DMS153 treated with DMSO at 0.1 percent for 48 hours (cell line): ENCODE results near the gene LBH.

ENCODE experiments used
- DNase-seq: peaks from one replicate; lab custom pipeline; 2025; ENCODE audit not compliant: unreplicated experiment; lab: John Stamatoyannopoulos, UW

LBH gene

DNA sequence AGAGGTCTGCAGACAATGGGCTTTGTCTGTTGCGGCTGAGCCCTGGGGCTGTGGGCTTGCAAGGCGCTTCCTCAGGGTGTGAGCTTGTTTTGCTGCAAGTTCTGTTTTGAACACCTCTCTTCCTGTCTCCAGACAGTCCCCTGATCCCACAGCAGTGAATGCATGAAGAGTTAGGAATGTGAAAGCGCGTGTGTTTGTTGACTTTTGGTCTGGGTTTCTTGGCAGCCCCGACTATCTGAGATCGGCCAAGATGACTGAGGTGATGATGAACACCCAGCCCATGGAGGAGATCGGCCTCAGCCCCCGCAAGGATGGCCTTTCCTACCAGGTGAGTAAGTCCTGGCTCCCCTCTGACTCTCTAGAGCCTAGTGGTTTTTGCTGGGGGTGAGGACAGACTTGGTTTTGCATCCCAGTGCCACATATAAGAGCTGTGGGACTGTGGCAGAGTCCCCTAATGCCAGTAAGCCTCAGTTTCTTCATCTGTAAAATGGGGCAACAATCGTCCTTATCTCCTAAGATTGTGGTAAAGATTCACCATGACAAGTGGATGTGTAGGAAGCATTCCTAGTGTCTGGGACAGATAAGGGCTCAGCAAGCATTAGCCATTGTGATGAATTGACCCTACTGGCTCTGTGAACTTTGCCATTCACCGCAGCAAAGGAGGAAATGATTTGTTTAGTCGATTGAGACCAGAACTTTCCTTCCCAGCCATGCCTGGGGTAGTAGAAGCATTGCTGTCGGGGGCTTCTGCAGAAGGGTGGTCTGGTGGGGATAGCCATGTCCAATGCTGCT lies 3.0 kb downstream of the LBH start:
- DNase-seq = no peak

DNA sequence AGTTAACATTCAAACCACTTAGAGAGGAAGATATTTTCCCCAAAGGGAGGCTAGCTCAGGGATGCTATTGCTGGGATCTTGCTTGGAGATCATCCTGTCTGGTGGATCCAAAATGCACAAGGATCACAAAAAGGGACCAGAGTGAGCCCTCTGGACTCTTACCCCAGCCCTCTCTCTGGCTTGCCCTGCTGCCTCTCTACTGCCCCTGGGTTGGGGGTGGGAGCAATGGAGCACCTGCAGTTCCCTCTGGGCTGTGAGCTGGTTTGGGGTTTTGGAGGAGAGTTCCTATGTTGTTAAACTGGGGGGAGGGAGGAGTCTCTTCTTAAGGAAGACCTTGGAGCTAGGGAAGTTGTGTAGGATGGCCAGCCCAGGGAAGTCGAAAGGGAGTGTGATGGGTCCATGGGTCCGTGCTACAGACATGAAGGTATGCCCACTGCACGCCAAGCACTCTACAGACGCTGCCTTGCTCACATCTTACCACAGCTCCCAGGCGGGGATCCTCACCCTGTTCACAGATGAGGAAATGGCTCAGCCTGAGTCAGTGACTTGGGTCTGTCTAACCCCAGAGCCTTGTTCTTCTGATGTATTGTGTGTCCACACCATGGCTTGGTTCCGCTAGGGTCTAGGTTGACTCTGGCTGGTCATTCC lies 3.8 kb downstream of the LBH start:
- no peak for DNase-seq

DNA sequence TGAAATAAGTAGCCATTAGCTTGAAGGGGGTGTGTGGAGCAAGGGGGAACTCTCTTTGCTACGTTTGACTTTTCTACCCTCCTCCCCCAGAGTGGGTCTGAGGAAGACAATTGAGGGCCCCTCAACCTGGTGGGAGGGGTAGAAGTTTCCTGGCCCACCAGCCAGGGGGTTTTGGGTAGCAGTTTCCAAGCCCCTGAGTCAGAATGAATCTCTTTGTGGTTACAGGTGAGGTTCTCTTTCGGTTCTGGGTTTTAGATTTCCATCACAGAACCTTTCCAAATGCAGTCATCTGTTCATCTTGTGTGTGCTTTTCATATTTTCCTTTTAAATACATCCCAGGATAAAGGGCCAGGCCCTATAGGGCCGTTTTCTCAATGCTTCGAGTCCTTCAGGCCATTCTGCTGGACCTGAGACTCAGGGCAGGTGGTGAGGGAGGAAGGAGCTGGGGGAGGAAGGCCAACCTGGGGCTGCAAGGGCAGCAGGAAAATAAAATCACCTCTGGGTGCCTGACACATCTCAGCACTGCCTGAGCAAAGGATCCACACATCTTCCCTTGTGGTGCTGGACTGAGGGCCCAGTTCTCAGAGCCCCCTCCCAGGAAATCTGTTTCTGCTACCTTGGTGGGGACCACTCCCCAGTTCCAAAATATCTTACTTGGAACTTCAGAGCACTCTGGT lies 4.7 kb downstream of the LBH start:
- no peak for DNase-seq

DNA sequence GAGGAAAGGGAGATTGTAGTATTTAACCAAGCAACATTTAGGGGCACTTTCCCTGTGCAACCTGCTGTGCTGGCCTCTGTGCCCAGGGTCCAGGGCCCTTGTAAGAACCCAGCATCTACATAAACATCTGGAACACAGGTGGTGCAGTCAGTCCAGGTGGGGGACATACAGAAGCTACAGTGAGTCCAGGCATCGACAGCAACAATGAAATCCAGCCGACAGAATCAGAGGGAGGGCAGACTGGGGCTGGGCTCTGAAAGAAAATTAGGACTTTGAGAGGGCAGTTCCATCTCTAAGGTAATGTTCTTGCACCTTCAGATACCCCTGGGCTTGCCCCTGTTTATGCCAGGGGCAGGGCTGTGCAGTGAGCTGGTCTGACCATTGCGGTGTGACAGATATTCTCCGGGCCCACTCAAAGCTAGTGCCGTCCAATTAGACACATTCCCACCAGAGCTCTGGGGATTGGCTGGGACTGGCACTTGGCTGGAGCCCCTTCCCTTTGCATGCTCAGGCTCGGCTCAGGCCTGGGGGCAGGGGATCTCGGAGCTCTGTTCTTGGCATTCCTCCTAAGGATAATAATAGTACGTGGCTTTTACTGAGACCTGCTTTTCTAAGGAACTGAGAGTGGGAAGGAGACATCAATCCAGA lies 5.4 kb downstream of the LBH start:
- no peak for DNase-seq

DNA sequence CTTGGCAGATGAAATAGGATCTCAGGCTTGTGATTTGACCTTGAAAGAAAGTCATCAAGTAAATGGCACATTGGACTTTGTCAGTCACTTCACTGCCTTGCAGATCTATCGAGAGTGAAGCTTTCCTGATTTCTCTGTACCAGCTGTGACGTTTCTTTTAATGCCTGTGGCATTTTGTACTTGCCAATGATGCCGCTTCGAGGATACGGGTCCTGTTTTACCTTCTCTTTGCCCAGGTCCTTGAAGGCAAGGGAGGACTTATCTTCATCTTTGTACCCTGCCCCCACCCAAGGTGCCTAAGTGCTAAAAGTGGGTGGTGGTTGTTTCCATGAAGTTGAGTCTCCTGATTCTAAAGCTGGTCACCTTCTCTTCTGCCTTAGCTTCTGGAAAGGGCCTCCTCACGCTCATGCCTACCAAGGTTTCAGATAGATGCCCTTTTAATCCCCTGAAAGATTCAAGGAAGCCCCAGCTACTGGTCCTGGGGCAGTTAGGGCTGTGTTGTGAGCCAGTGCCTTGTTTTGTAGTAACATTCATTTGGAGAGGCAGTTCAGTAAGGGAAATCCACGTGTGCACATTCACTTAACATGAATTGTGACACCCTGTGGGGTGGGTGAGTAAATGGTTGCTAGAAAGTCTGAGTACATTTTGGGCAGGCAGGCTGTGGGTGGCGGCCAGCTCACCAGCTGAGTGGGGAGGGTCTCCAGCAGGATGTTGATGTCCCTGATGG lies 6.1 kb downstream of the LBH start:
- DNase-seq = no peak

GRCh38 chr2:30237966-30238800 lies 6.8 kb downstream of the LBH start:
- no peak for DNase-seq

DNA sequence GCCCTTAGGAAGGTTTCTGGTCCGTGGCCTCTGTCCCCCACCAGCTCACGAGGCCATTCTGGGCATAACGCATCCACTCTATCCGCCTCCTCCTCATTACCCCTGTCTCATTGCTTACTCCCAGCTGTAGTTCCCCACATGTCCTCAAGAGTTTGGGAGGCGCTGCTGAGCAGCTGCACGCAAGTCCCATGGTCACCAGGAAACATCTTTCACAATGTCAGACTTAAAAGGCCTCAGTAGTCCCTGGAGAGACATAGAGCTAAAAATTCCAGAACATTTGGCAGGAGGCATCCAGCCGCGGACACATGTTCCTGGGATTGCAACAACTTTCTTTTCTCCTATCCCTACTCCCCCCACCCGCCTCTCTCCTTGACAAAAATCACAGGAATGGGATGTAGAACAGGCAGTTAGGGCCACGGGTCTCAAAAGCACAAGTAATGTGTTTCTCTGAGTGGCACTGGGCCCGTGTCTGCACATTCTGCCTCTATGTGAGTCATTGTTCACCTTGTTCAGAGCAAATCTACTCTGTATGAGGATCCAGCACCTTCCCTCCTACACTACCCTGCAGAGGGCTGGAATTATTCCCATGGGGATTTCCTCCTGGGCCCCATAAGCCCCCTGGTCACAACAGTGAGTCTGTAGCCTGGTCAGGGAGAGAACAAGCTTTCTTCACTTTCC lies 8.1 kb downstream of the LBH start:
- no peak for DNase-seq

GRCh38 chr2:30239986-30240752 lies 8.8 kb downstream of the LBH start:
- no peak for DNase-seq

GRCh38 chr2:30243231-30243630 lies 11.9 kb downstream of the LBH start:
- no peak for DNase-seq

- DNase-seq = no peak
Observed at GRCh38 chr2:30245364-30245763, 14.0 kb downstream of the LBH start.

- no peak for DNase-seq
Observed at GRCh38 chr2:30248791-30249190, 17.5 kb downstream of the LBH start.

GRCh38 chr2:30249354-30249753 lies 18.0 kb downstream of the LBH start:
- no peak for DNase-seq

DNA sequence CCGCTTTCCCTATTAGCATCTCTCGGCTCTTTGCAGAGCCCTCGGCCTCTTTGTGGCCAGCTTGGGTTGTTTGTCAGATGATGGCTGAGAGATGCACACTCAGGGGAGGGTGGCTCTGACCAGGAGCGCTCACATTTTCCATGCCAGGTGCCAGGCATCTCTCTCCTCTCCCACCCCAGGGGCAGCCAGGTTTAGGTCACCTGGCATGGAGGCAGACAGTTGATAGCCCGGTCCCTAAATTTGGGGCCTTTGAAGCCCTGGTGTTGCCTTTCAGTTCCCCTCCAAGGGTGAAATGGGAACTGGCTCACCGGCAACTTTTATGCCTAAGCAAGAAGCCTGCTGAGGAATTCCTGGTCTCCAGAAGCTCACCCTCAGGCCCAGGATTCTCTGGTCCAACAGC lies 19.1 kb downstream of the LBH start:
- DNase-seq = no peak

DNA sequence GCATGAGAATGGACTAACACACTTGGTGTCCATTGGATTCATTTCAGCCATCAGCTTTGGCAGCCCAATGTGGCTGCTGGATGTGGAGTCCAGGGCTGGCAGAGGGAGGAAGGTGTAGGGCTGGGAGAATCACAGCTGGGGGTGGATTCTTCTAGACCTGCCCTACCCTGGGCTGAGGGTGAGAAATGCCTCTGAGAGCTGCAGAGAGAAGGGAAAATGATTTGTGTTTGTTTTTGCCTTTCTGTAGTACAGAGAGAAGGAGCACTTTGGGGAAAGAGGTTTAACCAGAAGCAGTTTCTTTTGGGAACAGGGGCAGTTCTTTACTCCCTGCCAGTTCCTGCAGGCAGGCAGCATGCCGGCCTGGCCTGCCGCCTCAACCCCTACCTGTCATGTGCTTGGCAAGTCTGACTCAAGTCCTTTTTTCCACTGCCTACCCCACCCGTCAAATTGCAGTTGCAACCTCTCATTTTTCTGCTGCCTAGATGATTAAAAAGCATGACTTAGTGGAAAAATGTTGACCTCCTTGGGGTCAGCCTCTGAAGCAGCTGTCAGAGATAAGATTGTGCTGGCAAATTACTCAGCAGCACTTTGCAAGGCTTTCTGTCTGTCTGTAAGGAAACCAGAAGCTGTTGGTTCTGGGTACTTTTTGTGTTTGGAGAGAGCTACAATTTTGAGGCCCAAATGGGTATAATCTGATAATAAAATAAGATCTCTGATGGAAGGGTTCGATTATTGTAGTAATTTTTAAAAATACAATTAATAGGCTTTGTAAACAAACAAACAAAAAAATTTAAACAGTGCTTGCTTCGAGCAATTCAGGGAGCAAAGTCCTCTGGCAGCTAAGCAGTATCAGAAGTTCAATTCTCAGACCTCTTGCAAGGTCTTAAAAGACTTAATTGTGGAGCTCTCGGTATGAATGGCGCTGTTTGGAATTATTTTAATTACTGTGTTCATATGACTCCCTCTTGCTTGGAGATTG lies 21.7 kb downstream of the LBH start:
- no peak for DNase-seq

GRCh38 chr2:30253873-30254684 lies 22.7 kb downstream of the LBH start:
- no peak for DNase-seq

DNA sequence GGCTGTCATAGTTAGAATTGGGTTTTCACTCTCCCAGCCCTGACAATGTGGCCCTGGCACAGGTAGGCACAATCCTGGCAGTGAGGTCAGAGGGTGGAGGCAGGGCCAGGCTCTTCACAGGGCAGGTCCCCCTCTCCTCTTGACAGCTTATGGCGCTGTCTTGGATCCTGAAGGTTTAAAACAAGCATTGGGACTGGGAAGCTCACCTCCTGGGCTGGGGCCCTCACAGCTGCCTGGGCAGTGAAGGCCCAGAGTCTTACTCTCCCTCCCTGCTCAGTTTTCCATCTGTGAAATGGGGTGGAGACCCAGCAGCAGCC lies 23.3 kb downstream of the LBH start:
- DNase-seq = no peak

DNA sequence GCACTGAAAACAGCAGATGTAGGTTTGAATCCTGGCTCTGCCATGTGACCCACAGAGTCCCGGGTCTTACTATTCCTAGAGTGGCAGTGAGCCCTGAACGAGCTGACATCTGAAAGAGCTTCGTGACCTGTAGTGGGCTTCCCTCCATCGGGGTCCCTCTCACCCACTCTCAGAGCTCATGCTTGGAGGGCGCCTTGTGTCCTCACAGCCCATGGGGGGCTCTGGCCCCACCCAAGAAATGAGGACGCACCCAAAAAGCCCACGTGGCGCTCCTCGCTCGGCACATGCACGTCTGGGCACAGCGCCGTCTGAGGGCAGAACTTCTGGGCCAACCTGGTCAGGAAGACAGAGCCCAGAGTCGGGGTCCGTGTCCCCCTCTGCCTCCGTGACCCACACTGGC lies 23.7 kb downstream of the LBH start:
- DNase-seq = no peak
